Measurements from ENCODE around the gene USP20.
"Not testable (repeated sequence)": the region's sequence is repeated elsewhere in the genome, so short reads cannot be mapped to it uniquely, and the experiment has no call there.

Gene USP20

GRCh38 chr9:129835128-129835859 lies at the start of gene USP20, which contains the start of gene C9orf78:
Gene USP20, plus strand, starts transcription at chr9:129835458. Its CDS starts 17,098 bp downstream, at chr9:129852556.
Gene C9orf78, minus strand, starts transcription at chr9:129835275. Its CDS starts 54 bp downstream, at chr9:129835221.
- no peak for TF ChIP-seq CTCF (IDR thresholded peaks at IDR 0.05; ENCODE audit: borderline replicate concordance, control extremely low read depth, extremely low read depth, insufficient read depth, missing control alignments)
- in situ Hi-C loops (cut with MboI; ENCODE audit: low sequenced_read_pairs, unreplicated experiment) = no loop called here
- peak; percentile 100 for DNase-seq (ENCODE audit: low spot score)

GRCh38 chr9:129785866-129786265 lies 49.4 kb upstream of the USP20 start:
- no peak for DNase-seq (ENCODE audit: low spot score)
- TF ChIP-seq CTCF (IDR thresholded peaks at IDR 0.05; ENCODE audit: borderline replicate concordance, control extremely low read depth, extremely low read depth, insufficient read depth, missing control alignments) = no peak
- in situ Hi-C loops (cut with MboI; ENCODE audit: low sequenced_read_pairs, unreplicated experiment) = loop anchor here (10.0 to 25.0 kb wide), 2 partner anchors 141 to 649 kb away; partner anchors contain the start of gene ASB6

GRCh38 chr9:129786481-129786880 lies 48.8 kb upstream of the USP20 start:
- in situ Hi-C loops (cut with MboI; ENCODE audit: low sequenced_read_pairs, unreplicated experiment) = loop anchor here (10.0 to 25.0 kb wide), 2 partner anchors 142 to 649 kb away; partner anchors contain the start of gene ASB6
- DNase-seq (ENCODE audit: low spot score) = no peak
- TF ChIP-seq CTCF (IDR thresholded peaks at IDR 0.05; ENCODE audit: borderline replicate concordance, control extremely low read depth, extremely low read depth, insufficient read depth, missing control alignments) = no peak

GRCh38 chr9:129794549-129794948 lies 40.7 kb upstream of the USP20 start:
- no peak for TF ChIP-seq CTCF (IDR thresholded peaks at IDR 0.05; ENCODE audit: borderline replicate concordance, control extremely low read depth, extremely low read depth, insufficient read depth, missing control alignments)
- in situ Hi-C loops (cut with MboI; ENCODE audit: low sequenced_read_pairs, unreplicated experiment) = loop anchor here (25.0 kb wide), 1 partner anchor 657 kb away; no protein-coding TSS in a partner anchor
- no peak for DNase-seq (ENCODE audit: low spot score)

GRCh38 chr9:129796029-129796428 lies 39.2 kb upstream of the USP20 start:
- in situ Hi-C loops (cut with MboI; ENCODE audit: low sequenced_read_pairs, unreplicated experiment) = loop anchor here (25.0 kb wide), 1 partner anchor 659 kb away; no protein-coding TSS in a partner anchor
- DNase-seq (ENCODE audit: low spot score) = not testable (repeated sequence)

GRCh38 chr9:129798973-129799372 lies 36.3 kb upstream of the USP20 start:
- no peak for DNase-seq (ENCODE audit: low spot score)
- TF ChIP-seq CTCF (IDR thresholded peaks at IDR 0.05; ENCODE audit: borderline replicate concordance, control extremely low read depth, extremely low read depth, insufficient read depth, missing control alignments) = no peak
- in situ Hi-C loops (cut with MboI; ENCODE audit: low sequenced_read_pairs, unreplicated experiment) = loop anchor here (25.0 kb wide), 1 partner anchor 662 kb away; no protein-coding TSS in a partner anchor

GRCh38 chr9:129801504-129801903 lies 33.8 kb upstream of the USP20 start:
- TF ChIP-seq CTCF (IDR thresholded peaks at IDR 0.05; ENCODE audit: borderline replicate concordance, control extremely low read depth, extremely low read depth, insufficient read depth, missing control alignments) = no peak
- in situ Hi-C loops (cut with MboI; ENCODE audit: low sequenced_read_pairs, unreplicated experiment) = no loop called here
- no peak for DNase-seq (ENCODE audit: low spot score)

All from GM13976 (cell line).